ENCODE data around the gene ALKBH7.
A peak's percentile ranks its signal among the peaks of the same experiment; 100 is the strongest.
"Not testable (repeated sequence)": the region's sequence is repeated elsewhere in the genome, so short reads cannot be mapped to it uniquely, and the experiment has no call there.

ALKBH7 gene

DNA sequence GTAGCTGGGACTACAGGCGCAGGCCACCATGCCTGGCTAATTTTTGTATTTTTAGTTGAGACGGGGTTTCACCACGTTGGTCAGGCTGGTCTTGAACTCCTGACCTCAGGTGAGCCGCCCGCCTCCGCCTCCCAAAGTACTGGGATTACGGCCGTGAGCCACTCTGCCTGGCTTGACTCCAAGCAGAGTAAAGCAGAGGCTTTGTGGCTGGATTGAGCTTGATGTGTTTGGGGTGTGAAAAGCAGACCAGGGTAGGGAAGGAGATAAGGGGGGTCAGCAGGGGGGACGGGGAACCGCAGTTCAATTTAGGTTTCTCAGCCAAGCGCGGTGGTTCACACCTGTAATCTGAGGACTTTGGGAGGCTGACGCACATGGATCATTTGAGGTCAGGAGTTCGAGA, 15.4 kb upstream of the ALKBH7 start:
- no peak for TF ChIP-seq YY1 (IDR thresholded peaks at IDR 0.05; ENCODE audit: insufficient read depth, insufficient read length)
- TF ChIP-seq SUZ12 (IDR thresholded peaks at IDR 0.05; ENCODE audit: extremely low read depth, insufficient read depth, insufficient read length) = no peak
- no peak for TF ChIP-seq ZNF274 (IDR thresholded peaks at IDR 0.05; ENCODE audit: low read depth, low read length)
- no peak overlapping the region for H3K9ac ChIP-seq (ENCODE audit: insufficient read length, low read depth)
- no peaks in the 10 kb centered on the region for H3K36me3 ChIP-seq (ENCODE audit: insufficient read depth, insufficient read length, low read length)
- no peak for DNase-seq (ENCODE audit: low read depth, low spot score)
- peaks cover 3% of the 10 kb centered on the region for H3K4me1 ChIP-seq (ENCODE audit: insufficient read depth, insufficient read length)
- no peak overlapping the region for H3K4me3 ChIP-seq (ENCODE audit: insufficient read length, low read depth)
- H3K27me3 ChIP-seq (ENCODE audit: insufficient read depth, insufficient read length) = no peaks in the 10 kb centered on the region
- H3K9me3 ChIP-seq (ENCODE audit: insufficient read depth, low read length) = peaks cover 4% of the 10 kb centered on the region; the same call in 1 of the 2 replicates

DNA sequence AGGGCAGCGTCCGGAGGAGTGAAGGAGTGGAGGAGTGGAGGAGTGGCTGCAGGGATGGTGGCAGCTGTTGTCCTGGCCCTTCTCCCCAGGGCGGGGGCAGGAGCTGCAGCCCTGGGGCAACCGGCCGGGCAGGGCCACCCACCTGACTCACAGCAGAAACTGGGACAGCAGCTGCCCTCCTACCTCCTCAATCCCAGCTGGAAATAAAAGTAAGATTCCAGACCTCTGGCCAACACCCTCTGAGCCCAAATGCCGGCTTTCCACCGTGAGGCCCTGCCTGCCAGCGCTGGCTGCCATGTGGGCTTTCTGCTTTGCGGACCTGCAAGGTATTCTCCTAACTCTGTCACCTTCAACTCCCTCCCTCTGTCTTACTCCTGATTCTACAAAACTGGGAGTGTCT, 14.6 kb upstream of the ALKBH7 start:
- Histone ChIP-seq H3K27me3 (ENCODE audit: insufficient read depth, insufficient read length) (no peaks in the 10 kb centered on the region), H3K4me1 (ENCODE audit: insufficient read depth, insufficient read length) (peaks cover 7% of the 10 kb centered on the region), H3K9ac (ENCODE audit: insufficient read length, low read depth) (no peak overlapping the region), H3K36me3 (ENCODE audit: insufficient read depth, insufficient read length, low read length) (peaks cover 5% of the 10 kb centered on the region), H3K9me3 (ENCODE audit: insufficient read depth, low read length) (no peaks in the 10 kb centered on the region; the same call in 1 of the 2 replicates), H3K4me3 (ENCODE audit: insufficient read length, low read depth) (no peak overlapping the region)
- TF ChIP-seq SUZ12 (IDR thresholded peaks at IDR 0.05; ENCODE audit: extremely low read depth, insufficient read depth, insufficient read length) (no peak), YY1 (IDR thresholded peaks at IDR 0.05; ENCODE audit: insufficient read depth, insufficient read length) (no peak), ZNF274 (IDR thresholded peaks at IDR 0.05; ENCODE audit: low read depth, low read length) (no peak)
- DNase-seq (ENCODE audit: low read depth, low spot score) = no peak

DNA sequence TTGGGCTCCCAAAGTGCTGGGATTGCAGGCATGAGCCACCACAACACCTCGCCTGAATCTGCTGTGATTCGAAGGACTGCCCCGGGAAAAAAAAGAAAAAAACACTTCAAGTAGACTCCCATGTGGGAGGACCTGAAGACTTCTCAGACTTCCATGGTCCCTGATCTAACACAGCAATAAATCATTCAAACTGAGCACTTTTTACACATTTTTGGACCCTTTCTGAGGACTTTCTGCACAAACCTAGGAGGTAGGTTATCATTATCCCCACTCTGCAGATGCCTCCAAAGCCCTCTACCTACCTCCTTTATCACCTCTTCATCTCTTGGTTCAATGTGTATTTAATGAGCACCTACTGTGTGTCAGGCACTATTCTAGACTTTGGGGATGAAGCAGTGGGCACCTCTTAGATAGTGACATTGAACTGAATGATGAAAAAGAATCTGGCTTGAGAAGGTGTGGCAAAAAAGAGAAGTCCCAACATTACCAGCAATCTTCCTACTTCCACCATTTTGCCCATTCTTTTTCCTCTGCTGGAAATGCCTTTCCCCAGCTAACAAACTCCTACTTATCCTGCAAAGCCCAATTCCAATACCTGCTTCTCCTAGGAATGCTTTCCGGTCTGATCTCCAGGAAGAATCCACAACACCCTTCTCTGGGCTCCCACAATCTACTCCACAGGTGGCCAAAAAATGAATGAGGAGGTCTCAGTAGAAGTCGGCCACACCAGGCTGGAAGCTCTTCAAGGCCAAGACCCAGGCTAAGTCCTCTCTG, 12.8 kb upstream of the ALKBH7 start:
- Histone ChIP-seq H3K4me1 (ENCODE audit: insufficient read depth, insufficient read length) (peaks cover 7% of the 10 kb centered on the region), H3K9ac (ENCODE audit: insufficient read length, low read depth) (no peak overlapping the region), H3K9me3 (ENCODE audit: insufficient read depth, low read length) (no peaks in the 10 kb centered on the region), H3K36me3 (ENCODE audit: insufficient read depth, insufficient read length, low read length) (peaks cover 18% of the 10 kb centered on the region), H3K27me3 (ENCODE audit: insufficient read depth, insufficient read length) (no peaks in the 10 kb centered on the region), H3K4me3 (ENCODE audit: insufficient read length, low read depth) (no peak overlapping the region)
- no peak for DNase-seq (ENCODE audit: low read depth, low spot score)
- TF ChIP-seq ZNF274 (IDR thresholded peaks at IDR 0.05; ENCODE audit: low read depth, low read length) (no peak), YY1 (IDR thresholded peaks at IDR 0.05; ENCODE audit: insufficient read depth, insufficient read length) (no peak), SUZ12 (IDR thresholded peaks at IDR 0.05; ENCODE audit: extremely low read depth, insufficient read depth, insufficient read length) (no peak)

DNA sequence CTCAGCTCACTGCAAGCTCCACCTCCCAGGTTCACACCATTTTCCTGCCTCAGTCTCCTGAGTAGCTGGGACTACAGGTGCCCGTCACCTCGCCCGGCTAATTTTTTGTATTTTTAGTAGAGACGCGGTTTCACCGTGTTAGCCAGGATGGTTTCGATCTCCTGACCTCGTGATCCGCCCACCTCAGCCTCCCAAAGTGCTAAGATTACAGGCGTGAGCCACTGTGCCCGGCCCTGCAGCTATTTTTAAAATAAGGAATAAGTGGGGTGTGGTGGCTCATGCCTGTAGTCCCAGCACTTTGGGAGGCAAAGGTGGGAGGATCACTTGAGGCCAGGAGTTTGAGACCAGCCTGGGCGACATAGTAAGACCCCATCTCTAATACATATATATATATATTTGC, 12.1 kb upstream of the ALKBH7 start:
- H3K27me3 ChIP-seq (ENCODE audit: insufficient read depth, insufficient read length); H3K4me1 ChIP-seq (ENCODE audit: insufficient read depth, insufficient read length); H3K9ac ChIP-seq (ENCODE audit: insufficient read length, low read depth); DNase-seq (ENCODE audit: low read depth, low spot score); H3K9me3 ChIP-seq (ENCODE audit: insufficient read depth, low read length); H3K4me3 ChIP-seq (ENCODE audit: insufficient read length, low read depth): not testable (repeated sequence)
- peaks cover 25% of the 10 kb centered on the region for H3K36me3 ChIP-seq (ENCODE audit: insufficient read depth, insufficient read length, low read length)

DNA sequence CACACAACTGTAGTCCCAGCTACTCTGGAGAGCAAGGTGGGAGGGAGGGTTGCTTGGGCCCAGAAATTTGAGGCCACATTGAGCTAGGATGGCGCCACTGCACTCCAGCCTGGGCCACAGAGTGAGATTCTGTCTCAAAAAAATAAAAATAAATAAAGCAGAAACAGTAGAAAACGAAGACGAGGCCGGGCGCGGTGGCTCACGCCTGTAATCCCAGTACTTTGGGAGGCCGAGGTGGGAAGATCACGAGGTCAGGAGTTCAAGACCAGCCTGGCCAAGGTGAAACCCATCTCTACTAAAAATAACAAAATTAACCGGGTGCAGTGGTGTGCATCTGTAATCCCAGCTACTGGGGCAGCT, 11.8 kb upstream of the ALKBH7 start:
- not testable (repeated sequence) for H3K4me1 ChIP-seq (ENCODE audit: insufficient read depth, insufficient read length); H3K4me3 ChIP-seq (ENCODE audit: insufficient read length, low read depth); H3K27me3 ChIP-seq (ENCODE audit: insufficient read depth, insufficient read length); H3K9me3 ChIP-seq (ENCODE audit: insufficient read depth, low read length); DNase-seq (ENCODE audit: low read depth, low spot score)
- Histone ChIP-seq H3K36me3 (ENCODE audit: insufficient read depth, insufficient read length, low read length) (peaks cover 29% of the 10 kb centered on the region), H3K9ac (ENCODE audit: insufficient read length, low read depth) (peak overlapping the region; percentile 42)

DNA sequence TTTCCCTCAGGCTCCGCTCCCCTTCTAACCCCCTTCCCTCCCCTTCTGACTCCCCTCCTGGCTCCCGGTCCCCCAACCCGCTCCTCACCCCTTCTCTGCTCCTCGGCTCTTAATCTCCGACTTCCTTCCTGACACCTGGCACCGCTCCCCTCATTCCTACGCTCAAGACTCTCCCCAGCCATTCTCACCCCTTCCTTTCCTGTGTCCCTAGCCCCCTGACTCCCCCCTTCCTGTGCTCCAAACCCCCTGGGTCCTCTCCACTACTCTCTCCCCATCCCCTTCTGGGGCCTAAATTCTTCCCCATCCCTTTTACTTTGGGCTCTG, 10.6 kb upstream of the ALKBH7 start:
- H3K27me3 ChIP-seq (ENCODE audit: insufficient read depth, insufficient read length) = no peaks in the 10 kb centered on the region
- peak overlapping the region; percentile 85 for H3K4me3 ChIP-seq (ENCODE audit: insufficient read length, low read depth)
- no peaks in the 10 kb centered on the region for H3K9me3 ChIP-seq (ENCODE audit: insufficient read depth, low read length)
- TF ChIP-seq ZNF274 (IDR thresholded peaks at IDR 0.05; ENCODE audit: low read depth, low read length) (no peak), YY1 (IDR thresholded peaks at IDR 0.05; ENCODE audit: insufficient read depth, insufficient read length) (no peak), SUZ12 (IDR thresholded peaks at IDR 0.05; ENCODE audit: extremely low read depth, insufficient read depth, insufficient read length) (no peak)
- H3K36me3 ChIP-seq (ENCODE audit: insufficient read depth, insufficient read length, low read length) = peaks cover 37% of the 10 kb centered on the region
- DNase-seq (ENCODE audit: low read depth, low spot score) = no peak
- H3K9ac ChIP-seq (ENCODE audit: insufficient read length, low read depth) = peak overlapping the region; percentile 92
- peaks cover 7% of the 10 kb centered on the region for H3K4me1 ChIP-seq (ENCODE audit: insufficient read depth, insufficient read length)

DNA sequence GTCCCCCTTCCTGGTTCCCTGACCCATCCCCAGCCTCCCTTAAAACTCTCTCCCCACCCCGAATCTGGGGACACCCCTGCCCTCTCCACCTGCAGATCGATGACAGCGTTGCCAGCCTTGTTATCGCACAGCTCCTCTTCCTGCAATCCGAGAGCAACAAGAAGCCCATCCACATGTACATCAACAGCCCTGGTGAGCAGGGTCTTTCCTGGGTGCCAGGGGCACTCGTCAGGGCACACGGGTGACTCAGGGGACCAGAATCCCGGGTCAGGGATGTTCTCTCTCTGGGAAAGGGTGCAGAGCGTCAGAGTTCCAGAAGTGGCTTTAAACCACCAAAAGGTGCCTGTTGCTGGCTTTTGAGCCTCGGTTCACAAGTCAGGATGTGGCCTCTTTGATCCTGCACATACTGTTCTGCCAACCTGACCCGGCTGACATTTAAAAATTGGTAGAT, 10.2 kb upstream of the ALKBH7 start:
- TF ChIP-seq SUZ12 (IDR thresholded peaks at IDR 0.05; ENCODE audit: extremely low read depth, insufficient read depth, insufficient read length) (no peak), ZNF274 (IDR thresholded peaks at IDR 0.05; ENCODE audit: low read depth, low read length) (no peak), YY1 (IDR thresholded peaks at IDR 0.05; ENCODE audit: insufficient read depth, insufficient read length) (no peak)
- no peaks in the 10 kb centered on the region for H3K9me3 ChIP-seq (ENCODE audit: insufficient read depth, low read length)
- H3K27me3 ChIP-seq (ENCODE audit: insufficient read depth, insufficient read length) = no peaks in the 10 kb centered on the region
- H3K36me3 ChIP-seq (ENCODE audit: insufficient read depth, insufficient read length, low read length) = peaks cover 39% of the 10 kb centered on the region
- peaks cover 7% of the 10 kb centered on the region for H3K4me1 ChIP-seq (ENCODE audit: insufficient read depth, insufficient read length)
- peak overlapping the region; percentile 85 for H3K4me3 ChIP-seq (ENCODE audit: insufficient read length, low read depth)
- no peak for DNase-seq (ENCODE audit: low read depth, low spot score)
- H3K9ac ChIP-seq (ENCODE audit: insufficient read length, low read depth) = peak overlapping the region; percentile 92

DNA sequence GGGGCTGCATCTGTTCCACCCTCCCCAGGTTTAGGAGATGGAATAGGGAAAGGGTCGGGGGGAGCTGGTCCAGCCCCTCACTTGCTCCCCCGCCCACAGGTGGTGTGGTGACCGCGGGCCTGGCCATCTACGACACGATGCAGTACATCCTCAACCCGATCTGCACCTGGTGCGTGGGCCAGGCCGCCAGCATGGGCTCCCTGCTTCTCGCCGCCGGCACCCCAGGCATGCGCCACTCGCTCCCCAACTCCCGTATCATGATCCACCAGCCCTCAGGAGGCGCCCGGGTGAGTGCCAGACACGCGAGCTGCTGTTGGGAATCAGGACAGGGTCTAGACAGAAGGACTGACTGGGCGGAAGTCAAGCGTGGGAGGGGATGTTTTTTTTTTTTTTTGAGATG, 8.2 kb upstream of the ALKBH7 start:
- H3K36me3 ChIP-seq (ENCODE audit: insufficient read depth, insufficient read length, low read length) = peaks cover 56% of the 10 kb centered on the region
- H3K9me3 ChIP-seq (ENCODE audit: insufficient read depth, low read length) = no peaks in the 10 kb centered on the region
- no peak overlapping the region for H3K9ac ChIP-seq (ENCODE audit: insufficient read length, low read depth)
- H3K4me1 ChIP-seq (ENCODE audit: insufficient read depth, insufficient read length) = peaks cover 3% of the 10 kb centered on the region
- DNase-seq (ENCODE audit: low read depth, low spot score) = no peak
- no peaks in the 10 kb centered on the region for H3K27me3 ChIP-seq (ENCODE audit: insufficient read depth, insufficient read length)
- TF ChIP-seq SUZ12 (IDR thresholded peaks at IDR 0.05; ENCODE audit: extremely low read depth, insufficient read depth, insufficient read length) (no peak), YY1 (IDR thresholded peaks at IDR 0.05; ENCODE audit: insufficient read depth, insufficient read length) (no peak), ZNF274 (IDR thresholded peaks at IDR 0.05; ENCODE audit: low read depth, low read length) (no peak)
- no peak overlapping the region for H3K4me3 ChIP-seq (ENCODE audit: insufficient read length, low read depth)
